Loucy (cell line): ENCODE data around the gene CFAP298.

ENCODE experiments used
- H2AFZ ChIP-seq: fragments of 200-600 bp; sonication (generic); 2 replicates; pipeline ENCODE4 v1.6.0; 2016; ENCODE audit warnings: antibody characterized with exemption, mild to moderate bottlenecking, low read length, moderate library complexity
- H3F3A ChIP-seq: fragments of 200-600 bp; 2 replicates; pipeline ENCODE4 v1.6.0; 2016; ENCODE audit warnings: antibody characterized with exemption, low read depth, mild to moderate bottlenecking
- H3K27me3 ChIP-seq: fragments of 200-600 bp; sonication (generic); 2 replicates; pipeline ENCODE4 v1.6.1; 2014; ENCODE audit warnings: low read length, mild to moderate bottlenecking; ENCODE audit not compliant: insufficient read depth, poor library complexity, severe bottlenecking
- H3K36me3 ChIP-seq: fragments of 200-600 bp; sonication (generic); 2 replicates; pipeline ENCODE4 v1.6.1; 2016; ENCODE audit warnings: low read length; ENCODE audit not compliant: insufficient read depth
- H3K4me1 ChIP-seq: fragments of 200-600 bp; sonication (generic); 2 replicates; pipeline ENCODE4 v1.5.1; 2014; ENCODE audit warnings: low read length, mild to moderate bottlenecking; ENCODE audit not compliant: insufficient read depth, poor library complexity, severe bottlenecking
- H3K4me2 ChIP-seq: fragments of 200-600 bp; sonication (generic); 2 replicates; pipeline ENCODE4 v1.6.0; 2014; ENCODE audit warnings: antibody characterized with exemption, low read length, low read depth, mild to moderate bottlenecking; ENCODE audit not compliant: poor library complexity, severe bottlenecking
- H3K4me3 ChIP-seq: fragments of 200-600 bp; sonication (generic); 2 replicates; pipeline ENCODE4 v1.5.1; 2014; ENCODE audit warnings: low read length, mild to moderate bottlenecking, mixed read lengths; ENCODE audit not compliant: poor library complexity, severe bottlenecking
- H3K79me2 ChIP-seq: fragments of 200-600 bp; sonication (generic); 2 replicates; pipeline ENCODE4 v1.6.1; 2014; ENCODE audit warnings: low read length; ENCODE audit not compliant: insufficient read depth
- H3K9ac ChIP-seq: fragments of 200-600 bp; sonication (generic); 2 replicates; pipeline ENCODE4 v1.6.0; 2014; ENCODE audit warnings: mild to moderate bottlenecking, low read depth, low read length, moderate library complexity; ENCODE audit not compliant: poor library complexity, severe bottlenecking
- H3K9me2 ChIP-seq: fragments of 200-600 bp; sonication (generic); replicated peaks from 2 replicates; pipeline ENCODE4 v1.6.1; 2016; ENCODE audit warnings: low read depth, low read length, mixed read lengths
- H3K9me3 ChIP-seq: fragments of 200-600 bp; sonication (generic); 2 replicates; pipeline ENCODE4 v1.6.1; 2014; ENCODE audit warnings: mild to moderate bottlenecking, antibody characterized with exemption, low read length, low read depth; ENCODE audit not compliant: insufficient read depth
- H4K20me1 ChIP-seq: fragments of 200-600 bp; sonication (generic); 2 replicates; pipeline ENCODE4 v1.6.0; 2014; ENCODE audit warnings: antibody characterized with exemption, low read length, mild to moderate bottlenecking; ENCODE audit not compliant: insufficient read depth, poor library complexity, severe bottlenecking
- EZH2phosphoT487 ChIP-seq: fragments of 200-600 bp; IDR thresholded peaks from 2 replicates; pipeline ENCODE4 v1.6.1; 2018; ENCODE audit warnings: antibody characterized with exemption, mild to moderate bottlenecking, moderate library complexity, borderline replicate concordance
- TF ChIP-seq, protein P1 (sequence below): fragments of 200-600 bp; sonication (generic); conservative IDR thresholded peaks from 2 replicates; pipeline ENCODE4 v1.5.1; 2014; ENCODE audit warnings: mild to moderate bottlenecking, antibody characterized with exemption, low read length

CFAP298 gene

DNA sequence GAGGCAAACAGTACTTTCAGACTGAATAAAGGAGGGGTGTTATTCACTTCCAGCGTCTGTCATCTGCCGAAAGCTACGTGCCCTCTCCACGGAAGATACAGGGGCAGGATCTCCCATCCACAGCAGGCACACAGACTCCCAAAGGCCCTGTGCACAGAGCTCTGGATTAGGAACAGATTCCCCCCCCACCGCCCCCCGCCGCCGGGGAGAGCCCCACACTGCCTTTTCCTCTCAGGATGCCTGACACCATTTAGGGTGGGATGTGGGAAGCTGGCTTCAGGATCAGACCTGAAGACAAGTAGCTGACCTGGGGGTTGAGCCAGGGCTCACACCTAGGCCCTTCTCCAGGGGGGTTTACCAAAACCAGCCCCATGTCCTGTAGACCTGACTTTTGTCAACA lies 18.5 kb downstream of the CFAP298 start:
- H3K27me3 ChIP-seq: no peaks in the 10 kb centered on the region
- H4K20me1 ChIP-seq: no peaks in the 10 kb centered on the region
- H3K9me2 ChIP-seq: no peaks in the 10 kb centered on the region
- no peak overlapping the region for H3K4me2 ChIP-seq
- no peak for TF ChIP-seq EZH2phosphoT487
- TF ChIP-seq, protein P1, sequence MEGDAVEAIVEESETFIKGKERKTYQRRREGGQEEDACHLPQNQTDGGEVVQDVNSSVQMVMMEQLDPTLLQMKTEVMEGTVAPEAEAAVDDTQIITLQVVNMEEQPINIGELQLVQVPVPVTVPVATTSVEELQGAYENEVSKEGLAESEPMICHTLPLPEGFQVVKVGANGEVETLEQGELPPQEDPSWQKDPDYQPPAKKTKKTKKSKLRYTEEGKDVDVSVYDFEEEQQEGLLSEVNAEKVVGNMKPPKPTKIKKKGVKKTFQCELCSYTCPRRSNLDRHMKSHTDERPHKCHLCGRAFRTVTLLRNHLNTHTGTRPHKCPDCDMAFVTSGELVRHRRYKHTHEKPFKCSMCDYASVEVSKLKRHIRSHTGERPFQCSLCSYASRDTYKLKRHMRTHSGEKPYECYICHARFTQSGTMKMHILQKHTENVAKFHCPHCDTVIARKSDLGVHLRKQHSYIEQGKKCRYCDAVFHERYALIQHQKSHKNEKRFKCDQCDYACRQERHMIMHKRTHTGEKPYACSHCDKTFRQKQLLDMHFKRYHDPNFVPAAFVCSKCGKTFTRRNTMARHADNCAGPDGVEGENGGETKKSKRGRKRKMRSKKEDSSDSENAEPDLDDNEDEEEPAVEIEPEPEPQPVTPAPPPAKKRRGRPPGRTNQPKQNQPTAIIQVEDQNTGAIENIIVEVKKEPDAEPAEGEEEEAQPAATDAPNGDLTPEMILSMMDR: no peak
- no peaks in the 10 kb centered on the region for H3K79me2 ChIP-seq
- no peak overlapping the region for H2AFZ ChIP-seq
- no peak overlapping the region for H3K4me3 ChIP-seq
- no peak overlapping the region for H3K9ac ChIP-seq
- H3F3A ChIP-seq: no peaks in the 10 kb centered on the region
- no peaks in the 10 kb centered on the region for H3K36me3 ChIP-seq
- no peaks in the 10 kb centered on the region for H3K9me3 ChIP-seq
- H3K4me1 ChIP-seq: no peaks in the 10 kb centered on the region

DNA sequence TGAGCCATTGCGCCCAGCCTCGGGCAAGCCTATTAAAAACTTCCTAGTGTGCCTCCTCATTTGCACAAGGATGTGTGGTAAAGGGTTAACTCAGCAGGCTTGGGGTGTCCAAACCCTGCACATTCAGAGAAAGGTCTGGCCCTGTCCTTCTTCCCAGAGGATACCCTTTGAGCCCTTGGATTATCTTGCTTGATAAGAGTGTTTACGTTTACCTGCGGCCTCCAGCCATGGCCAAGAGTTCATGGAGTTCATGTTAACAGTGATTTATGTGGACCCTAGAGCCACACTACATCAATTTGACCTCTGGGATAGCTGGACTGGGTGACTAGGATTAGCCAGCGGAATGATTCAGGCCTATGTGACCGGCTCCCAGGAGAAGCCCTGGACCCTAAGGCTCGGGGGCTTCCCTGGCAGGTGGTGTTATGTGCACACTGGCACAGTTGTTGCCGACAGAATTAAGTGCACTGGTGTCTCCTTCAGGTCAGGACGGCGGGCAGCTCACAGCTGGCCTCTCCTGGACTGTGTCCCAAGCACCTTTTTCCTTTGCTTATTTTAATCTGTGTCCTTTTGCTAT lies 19.2 kb downstream of the CFAP298 start:
- Histone ChIP-seq H2AFZ (no peak overlapping the region), H3K36me3 (no peaks in the 10 kb centered on the region), H3K9ac (no peak overlapping the region), H3F3A (no peaks in the 10 kb centered on the region), H3K9me2 (no peaks in the 10 kb centered on the region), H3K4me3 (no peak overlapping the region), H3K4me2 (no peak overlapping the region), H3K4me1 (no peaks in the 10 kb centered on the region), H3K9me3 (no peaks in the 10 kb centered on the region), H3K79me2 (no peaks in the 10 kb centered on the region), H3K27me3 (no peaks in the 10 kb centered on the region), H4K20me1 (no peaks in the 10 kb centered on the region)
- TF ChIP-seq, protein P1: no peak
- TF ChIP-seq EZH2phosphoT487: no peak

DNA sequence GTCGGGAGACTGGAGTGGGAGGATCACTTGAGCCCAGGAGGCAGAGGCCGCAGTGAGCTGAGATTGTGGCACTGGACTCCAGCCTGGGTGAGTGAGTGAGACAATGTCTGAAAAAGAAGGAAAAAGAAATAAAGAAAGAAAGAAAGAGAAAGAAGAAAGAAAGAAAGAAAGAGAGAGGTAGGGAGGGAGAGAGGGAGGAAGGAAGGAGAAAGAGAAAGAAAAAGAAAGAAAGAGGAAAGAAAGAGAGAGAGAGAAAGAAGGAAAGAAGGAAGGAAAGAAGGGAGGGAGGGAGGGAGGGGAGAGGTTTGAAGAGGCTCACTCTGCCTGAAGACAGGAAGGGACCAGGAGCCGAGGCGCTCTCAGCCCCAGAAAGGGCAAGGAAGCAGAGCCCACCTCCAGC lies 22.0 kb downstream of the CFAP298 start:
- H2AFZ ChIP-seq: no peak overlapping the region
- no peaks in the 10 kb centered on the region for H3K36me3 ChIP-seq
- H3K9ac ChIP-seq: no peak overlapping the region
- no peaks in the 10 kb centered on the region for H3K9me3 ChIP-seq
- no peaks in the 10 kb centered on the region for H3K27me3 ChIP-seq
- H3K4me2 ChIP-seq: no peak overlapping the region
- H3K79me2 ChIP-seq: no peaks in the 10 kb centered on the region
- H3F3A ChIP-seq: no peaks in the 10 kb centered on the region
- no peaks in the 10 kb centered on the region for H4K20me1 ChIP-seq
- TF ChIP-seq, protein P1: no peak
- TF ChIP-seq EZH2phosphoT487: no peak
- H3K9me2 ChIP-seq: no peaks in the 10 kb centered on the region
- H3K4me1 ChIP-seq: no peaks in the 10 kb centered on the region
- H3K4me3 ChIP-seq: no peak overlapping the region
